Breast epithelium (tissue), 4 donors: Measurements from ENCODE around the gene AKAP9. TPM values are rescaled to one million over a fixed set of nuclear protein-coding genes. Genes with fewer than 3 reads are reported as not detected.
"Not testable (repeated sequence)": the region's sequence is repeated elsewhere in the genome, so short reads cannot be mapped to it uniquely, and the experiment has no call there.

Experiments
- DNase-seq, 2 donors: peaks; one replicate each; pipeline ENCODE4 v3.0.0-alpha.2; 2019; ENCODE audit warnings: low spot score in 2 of 2
- H3K27ac ChIP-seq, 2 donors: fragments of 200-600 bp; sonication (generic) in 1 of 2; one replicate each; pipeline ENCODE4 v1.5.1; 2016 to 2019; ENCODE audit warnings: mild to moderate bottlenecking in 1 of 2
- H3K27me3 ChIP-seq, 2 donors: fragments of 200-600 bp; sonication (generic) in 1 of 2; one replicate each; pipeline versions ENCODE4 v1.5.1 to v1.6.0; 2017 to 2019; ENCODE audit warnings: control low read depth in 1 of 2, mild to moderate bottlenecking in 1 of 2
- H3K36me3 ChIP-seq: fragments of 200-600 bp; one replicate; pipeline ENCODE4 v1.5.1; 2019
- H3K4me1 ChIP-seq, 2 donors: fragments of 200-600 bp; sonication (generic); one replicate each; pipeline ENCODE4 v1.5.1; 2016 to 2019; ENCODE audit warnings: control low read depth in 1 of 2
- H3K4me3 ChIP-seq, 3 donors: fragments of 200-600 bp; sonication (generic); 1 replicate in 2 of 3; 2 replicates in 1 of 3; pipeline ENCODE4 v1.5.1; 2016 to 2019; ENCODE audit warnings: mild to moderate bottlenecking in 3 of 3, moderate library complexity in 2 of 3
- H3K9me3 ChIP-seq, 2 donors: fragments of 200-600 bp; sonication (generic) in 1 of 2; one replicate each; pipeline ENCODE4 v1.5.1; 2016 to 2019; ENCODE audit warnings: control low read depth in 1 of 2
- CTCF ChIP-seq, 3 donors: fragments of 450-650 bp; IDR thresholded peaks; one replicate each; pipeline ENCODE4 v1.5.1; 2016 to 2017; ENCODE audit warnings: antibody characterized with exemption in 3 of 3, mild to moderate bottlenecking in 3 of 3, moderate library complexity in 3 of 3
- POLR2A ChIP-seq: fragments of 450-650 bp; IDR thresholded peaks from one replicate; pipeline ENCODE4 v1.6.1; 2016; ENCODE audit warnings: antibody characterized with exemption, mild to moderate bottlenecking, moderate library complexity
- POLR2AphosphoS5 ChIP-seq, 3 donors: sonication (generic); formaldehyde crosslinking; IDR thresholded peaks; one replicate each; pipeline ENCODE4 v1.6.1; 2017; ENCODE audit warnings: antibody characterized with exemption in 3 of 3
- intact Hi-C: fragments of 100-400 bp; cut with DNase I; formaldehyde crosslinking; loops from one replicate; pipeline ENCODE4 v1.15.1; 2023; ENCODE audit warnings: low total_unique reads
- total RNA-seq, 3 donors: library from RNA; depleted of rRNA; stranded (reverse); fragments of >200 nt; gene quantifications; one replicate each; pipeline ENCODE4 v1.1.0, GENCODE V29; 2016

Gene AKAP9
- total RNA-seq, 3 donors from 2014 or later = 73.3 to 193 (median 124) TPM

GRCh38 chr7:92088266-92088665, 147.6 kb downstream of the AKAP9 start:
- TF ChIP-seq POLR2A (no peak), CTCF (IDR thresholded peaks at IDR 0.05) (no peak), POLR2AphosphoS5 (IDR thresholded peaks at IDR 0.05) (no peak)
- no peak for DNase-seq
- H3K9me3 ChIP-seq = no peaks in the 10 kb centered on the region
- H3K4me1 ChIP-seq = no peaks in the 10 kb centered on the region
- H3K27me3 ChIP-seq = no peaks in the 10 kb centered on the region
- intact Hi-C loops = no loop called here
- H3K36me3 ChIP-seq = peaks cover 4% of the 10 kb centered on the region
- H3K27ac ChIP-seq = no peak overlapping the region
- no peak overlapping the region for H3K4me3 ChIP-seq

- intact Hi-C loops = no loop called here
- no peaks in the 10 kb centered on the region for H3K4me1 ChIP-seq
- H3K27me3 ChIP-seq = no peaks in the 10 kb centered on the region
- H3K4me3 ChIP-seq = no peak overlapping the region
- no peak for DNase-seq
- no peaks in the 10 kb centered on the region for H3K9me3 ChIP-seq
- TF ChIP-seq POLR2AphosphoS5 (IDR thresholded peaks at IDR 0.05) (no peak), CTCF (IDR thresholded peaks at IDR 0.05) (no peak), POLR2A (no peak)
- H3K36me3 ChIP-seq = no peaks in the 10 kb centered on the region
- H3K27ac ChIP-seq = no peak overlapping the region
Observed at GRCh38 chr7:92092210-92092609, 151.5 kb downstream of the AKAP9 start.

DNA sequence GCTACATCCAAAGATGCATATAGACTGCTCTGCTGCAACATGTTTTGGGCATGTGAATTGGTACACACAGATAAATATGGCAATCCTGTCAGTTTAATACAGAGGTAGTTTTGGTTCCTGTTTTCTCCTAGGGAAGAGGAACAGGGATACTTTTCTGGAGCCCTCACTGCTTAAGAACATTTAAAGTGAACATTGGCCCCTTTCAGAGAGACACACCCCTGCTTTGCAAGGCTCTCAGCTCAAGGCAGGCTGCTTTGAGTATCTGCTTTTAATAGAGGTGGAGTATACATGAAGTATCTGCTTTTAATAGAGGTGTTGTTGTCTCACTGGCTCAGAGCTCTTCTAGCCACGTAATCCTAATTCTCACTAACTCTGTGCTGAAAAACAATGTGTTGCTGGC, 154.7 kb downstream of the AKAP9 start:
- no peak overlapping the region for H3K27ac ChIP-seq
- DNase-seq = no peak
- no peaks in the 10 kb centered on the region for H3K27me3 ChIP-seq
- H3K9me3 ChIP-seq = no peaks in the 10 kb centered on the region
- no peaks in the 10 kb centered on the region for H3K4me1 ChIP-seq
- TF ChIP-seq POLR2AphosphoS5 (IDR thresholded peaks at IDR 0.05) = no peak
- no peak for TF ChIP-seq CTCF (IDR thresholded peaks at IDR 0.05)
- TF ChIP-seq POLR2A = no peak
- intact Hi-C loops = no loop called here
- H3K36me3 ChIP-seq = no peaks in the 10 kb centered on the region
- H3K4me3 ChIP-seq = no peak overlapping the region

DNA sequence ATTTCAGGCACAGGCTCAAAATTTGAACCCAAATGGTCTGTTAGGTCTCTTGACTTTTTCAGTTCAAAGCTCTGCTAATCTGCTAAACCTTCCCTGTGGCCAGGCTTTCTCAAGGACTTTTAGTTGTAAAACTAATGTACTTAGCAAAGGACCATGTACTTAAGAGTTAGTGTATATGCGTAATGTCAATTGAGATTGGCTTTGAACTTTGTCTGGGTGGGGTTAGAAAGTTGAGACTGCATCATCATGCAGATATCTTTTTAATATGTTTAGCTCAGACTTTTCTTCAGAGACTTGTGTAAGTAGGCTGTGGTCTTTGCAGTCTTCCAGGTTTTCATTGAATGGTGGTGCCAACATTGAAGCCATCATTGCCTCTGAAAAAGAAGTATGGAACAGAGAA, 159.9 kb downstream of the AKAP9 start:
- H3K36me3 ChIP-seq = no peaks in the 10 kb centered on the region
- no peak for TF ChIP-seq POLR2A
- no peak for TF ChIP-seq CTCF (IDR thresholded peaks at IDR 0.05)
- no peak for TF ChIP-seq POLR2AphosphoS5 (IDR thresholded peaks at IDR 0.05)
- intact Hi-C loops = no loop called here
- H3K27me3 ChIP-seq = no peaks in the 10 kb centered on the region
- H3K4me1 ChIP-seq = no peaks in the 10 kb centered on the region
- no peak overlapping the region for H3K27ac ChIP-seq
- H3K9me3 ChIP-seq = no peaks in the 10 kb centered on the region
- no peak for DNase-seq
- H3K4me3 ChIP-seq = no peak overlapping the region

DNA sequence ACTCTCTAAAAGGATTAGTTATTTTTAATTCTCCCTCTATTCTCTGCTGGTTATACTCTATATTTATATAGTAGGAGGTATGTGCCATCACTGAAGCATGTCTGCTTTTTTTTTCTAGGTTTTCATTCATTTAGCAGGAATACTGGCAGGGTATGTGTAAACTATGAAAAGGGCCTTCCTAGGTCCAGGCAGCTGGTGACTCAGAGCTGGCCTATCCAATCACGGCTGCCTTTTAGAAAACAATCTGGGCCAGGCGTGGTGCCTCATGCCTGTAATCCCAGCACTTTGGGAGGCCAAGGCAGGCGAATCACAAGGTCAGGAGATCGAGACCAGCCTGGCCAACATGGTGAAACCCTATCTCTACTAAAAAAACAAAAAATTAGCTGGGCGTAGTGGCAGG, 162.2 kb downstream of the AKAP9 start:
- intact Hi-C loops, H3K36me3 ChIP-seq, H3K4me1 ChIP-seq, DNase-seq, H3K27me3 ChIP-seq, H3K9me3 ChIP-seq, H3K4me3 ChIP-seq, H3K27ac ChIP-seq: not testable (repeated sequence)

DNA sequence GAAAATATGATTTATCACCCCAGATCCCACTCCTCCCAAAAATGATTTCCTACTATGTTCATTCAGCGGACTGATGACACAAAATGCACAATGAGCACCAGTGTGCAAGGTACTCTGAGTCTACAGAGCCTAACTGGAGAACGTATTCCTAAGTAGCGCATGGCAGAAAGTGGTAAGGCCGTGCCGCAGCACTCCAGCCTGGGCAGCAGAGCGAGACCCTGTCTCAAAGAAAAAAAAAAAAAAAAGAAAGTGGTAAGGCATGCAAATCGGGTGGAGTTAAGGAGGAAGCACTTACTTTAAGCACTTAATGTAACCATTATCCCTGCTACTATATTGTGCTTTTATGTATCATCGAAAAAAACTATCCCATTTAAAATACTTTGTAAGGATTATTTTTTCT, 168.2 kb downstream of the AKAP9 start:
- Histone ChIP-seq H3K27ac (no peak overlapping the region), H3K9me3 (no peaks in the 10 kb centered on the region), H3K4me3 (no peak overlapping the region), H3K27me3 (no peaks in the 10 kb centered on the region), H3K4me1 (no peaks in the 10 kb centered on the region), H3K36me3 (no peaks in the 10 kb centered on the region)
- intact Hi-C loops = no loop called here
- TF ChIP-seq POLR2A (no peak), POLR2AphosphoS5 (IDR thresholded peaks at IDR 0.05) (no peak), CTCF (IDR thresholded peaks at IDR 0.05) (no peak)
- no peak for DNase-seq
